HG02852 (cell line): ENCODE results near the gene DISP2.

Source experiments
- ATAC-seq: cut with Tn5 transposase; IDR thresholded peaks from one replicate; pipeline ENCODE4 v1.9.1; 2021; ENCODE audit warnings: mild to moderate bottlenecking, moderate library complexity; ENCODE audit not compliant: unreplicated experiment

Gene DISP2

DNA sequence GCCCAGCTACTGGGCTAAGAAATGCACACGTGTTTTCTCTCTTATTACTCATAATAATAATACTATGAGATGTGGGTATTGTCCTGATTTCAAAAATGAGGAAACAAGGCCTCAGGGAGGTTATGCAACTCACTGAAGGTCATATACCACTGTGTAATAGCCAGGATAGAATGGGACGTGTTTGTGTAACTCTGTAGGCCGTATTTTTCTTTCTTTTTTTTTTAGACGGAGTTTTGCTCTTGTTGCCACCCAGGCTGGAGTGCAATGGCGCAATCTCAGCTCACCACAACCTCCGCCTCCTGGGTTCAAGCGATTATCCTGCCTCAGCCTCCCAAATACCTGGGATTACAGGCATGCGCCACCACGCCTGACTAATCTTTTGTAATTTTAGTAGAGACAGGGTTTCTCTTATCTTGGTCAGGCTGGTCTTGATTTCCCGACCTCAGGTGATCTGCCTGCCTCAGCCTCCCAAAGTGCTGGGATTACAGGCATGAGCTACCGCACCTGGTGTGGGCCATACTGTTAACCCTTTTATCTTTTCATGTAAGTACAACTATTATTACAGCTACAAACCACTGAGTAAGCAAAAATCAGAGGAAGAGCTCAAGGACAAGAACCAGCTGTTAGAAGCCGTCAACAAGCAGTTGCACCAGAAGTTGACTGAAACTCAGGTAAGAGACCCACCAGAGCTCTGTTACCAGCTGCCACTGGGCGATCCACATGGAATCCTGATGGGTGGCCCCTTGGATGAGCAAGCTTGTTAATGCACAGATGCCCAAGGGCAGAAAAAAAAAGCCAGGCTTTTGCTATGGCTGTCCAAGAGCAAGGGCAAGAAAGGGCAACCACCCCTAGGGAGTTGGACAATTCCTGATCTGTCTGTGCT lies 31.2 kb downstream of the DISP2 start:
- ATAC-seq, result no peak

DNA sequence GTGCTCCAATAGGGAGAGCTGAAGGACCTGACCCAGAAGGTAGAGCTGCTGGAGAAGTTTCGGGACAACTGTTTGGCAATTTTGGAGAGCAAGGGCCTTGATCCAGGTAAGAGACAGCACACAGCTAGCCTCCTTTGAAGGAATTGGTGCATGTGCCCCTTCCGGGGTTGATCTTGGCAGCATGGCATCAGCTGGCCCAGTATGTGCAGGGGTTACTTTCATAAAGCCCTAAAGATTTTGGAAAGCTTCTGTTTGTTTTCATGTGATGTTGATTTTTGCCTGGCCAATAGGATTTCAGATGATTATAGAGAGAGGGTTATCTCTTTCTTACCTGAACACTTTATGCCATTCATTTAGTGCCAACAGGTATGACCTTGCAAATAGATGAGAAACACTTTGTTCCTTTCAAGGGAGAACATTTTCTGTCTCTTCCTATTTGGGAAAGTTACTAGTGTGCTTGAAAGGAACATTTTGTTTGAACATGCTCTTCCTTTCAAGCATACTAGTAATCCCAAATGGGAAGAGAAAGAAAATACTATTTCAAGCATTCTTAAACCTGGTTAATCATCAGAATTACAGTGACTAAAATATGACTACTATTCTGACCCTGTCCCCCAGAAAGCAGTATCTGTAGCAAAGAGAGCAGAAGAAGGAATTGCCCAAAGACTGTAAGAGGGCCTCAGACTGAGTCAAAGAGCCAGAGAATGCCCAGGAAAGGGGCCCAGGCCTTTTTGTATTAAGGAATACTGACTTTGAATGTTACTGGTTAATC lies 32.0 kb downstream of the DISP2 start:
- no peak for ATAC-seq

DNA sequence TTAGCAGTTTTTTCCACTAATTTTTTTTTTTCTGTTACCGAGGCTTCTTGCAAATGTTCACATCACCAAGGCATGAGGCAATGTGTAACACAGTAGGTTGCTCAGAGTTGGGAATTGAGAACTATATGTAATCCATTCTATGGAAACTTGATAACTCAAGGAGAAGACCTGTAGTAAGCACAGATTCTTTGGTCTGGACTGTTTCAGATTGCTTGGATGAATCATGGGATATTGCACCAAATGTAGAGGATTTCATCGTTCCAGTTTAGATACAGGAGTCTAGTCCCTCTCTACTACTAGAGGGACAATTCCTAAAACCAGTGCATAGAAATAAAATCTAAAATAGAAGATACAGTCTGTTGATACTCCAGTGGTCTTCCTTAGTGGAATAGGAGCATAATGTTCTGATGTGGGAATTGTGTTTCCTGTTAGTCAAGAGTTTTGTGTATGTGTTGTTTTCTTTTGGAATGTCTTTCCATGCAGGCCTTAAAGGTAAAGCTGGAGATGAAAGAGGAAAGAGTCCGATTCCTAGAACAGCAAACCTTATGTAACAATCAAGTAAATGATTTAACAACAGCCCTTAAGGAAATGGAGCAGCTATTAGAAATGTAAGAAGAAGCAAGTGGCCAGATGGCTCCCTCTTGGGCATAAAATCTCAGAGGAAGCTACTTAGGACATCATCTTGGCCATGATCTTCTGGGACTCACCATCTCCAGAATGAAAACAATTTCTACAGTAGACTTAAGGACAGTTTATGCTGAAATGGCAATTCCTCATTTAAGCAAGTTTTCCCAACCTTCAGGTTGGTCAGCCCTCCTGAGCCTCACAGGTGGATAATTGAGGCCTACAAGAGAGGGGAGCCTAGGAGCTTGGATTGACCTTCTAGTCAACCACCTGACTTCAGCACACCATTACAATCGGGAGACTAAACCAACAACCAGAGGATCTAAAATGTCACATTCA lies 35.2 kb downstream of the DISP2 start:
- no peak for ATAC-seq

DNA sequence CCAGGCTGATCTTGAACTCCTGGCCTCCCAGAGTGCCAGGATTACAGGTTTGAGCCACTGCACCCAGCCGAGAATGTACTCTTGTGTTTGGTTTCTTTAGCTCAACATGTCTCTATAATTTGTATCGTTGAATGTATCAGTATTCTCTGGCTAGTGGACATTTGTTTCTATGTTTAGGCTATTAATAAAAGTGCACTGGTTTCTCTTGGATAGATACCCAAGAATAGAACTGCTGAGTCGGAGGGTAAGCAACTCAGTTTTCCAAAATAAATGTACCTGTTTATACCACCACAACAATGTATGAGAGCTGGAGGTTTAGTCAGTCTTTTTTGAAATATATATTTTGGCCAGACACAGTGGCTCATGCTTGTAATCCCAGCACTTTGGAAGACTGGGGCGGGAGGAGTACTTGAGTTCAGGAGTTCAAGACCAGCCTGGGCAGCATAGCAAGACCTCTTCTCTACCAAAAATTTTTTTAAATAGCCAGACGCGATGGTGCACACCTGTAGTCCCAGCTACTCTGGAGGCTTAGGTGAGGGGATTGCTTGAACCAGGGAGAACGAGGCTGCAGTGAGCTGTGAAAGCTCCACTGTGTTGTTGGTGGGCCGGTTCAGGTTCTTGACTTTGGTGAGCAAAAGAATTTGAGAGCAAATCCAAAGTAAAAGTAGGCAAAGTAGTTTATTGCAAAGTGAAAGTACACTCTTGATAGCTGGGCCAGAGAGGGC lies 39.8 kb downstream of the DISP2 start:
- no peak for ATAC-seq

DNA sequence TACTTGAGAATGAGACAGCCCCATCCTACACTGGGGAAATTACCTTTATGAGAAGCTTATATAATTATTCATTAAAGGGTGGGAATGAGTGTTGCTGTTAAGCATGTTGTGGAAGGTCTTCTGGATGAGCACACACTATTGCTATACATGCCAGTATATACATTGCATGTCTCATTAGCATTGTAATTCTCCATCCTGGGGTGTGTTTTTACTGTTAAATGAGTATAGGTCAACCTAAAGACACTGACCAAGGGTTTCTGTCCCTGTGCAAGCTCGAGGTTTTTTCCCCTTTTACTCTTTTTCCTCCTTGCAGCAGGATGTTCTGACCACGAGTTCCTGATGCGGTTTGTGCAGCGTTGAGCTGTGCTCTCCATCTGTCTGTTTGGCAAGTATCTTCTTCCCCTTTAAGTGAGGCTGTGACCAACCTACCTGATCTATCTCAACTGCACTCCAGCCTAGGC lies 40.4 kb downstream of the DISP2 start:
- ATAC-seq, result peak; percentile 88

DNA sequence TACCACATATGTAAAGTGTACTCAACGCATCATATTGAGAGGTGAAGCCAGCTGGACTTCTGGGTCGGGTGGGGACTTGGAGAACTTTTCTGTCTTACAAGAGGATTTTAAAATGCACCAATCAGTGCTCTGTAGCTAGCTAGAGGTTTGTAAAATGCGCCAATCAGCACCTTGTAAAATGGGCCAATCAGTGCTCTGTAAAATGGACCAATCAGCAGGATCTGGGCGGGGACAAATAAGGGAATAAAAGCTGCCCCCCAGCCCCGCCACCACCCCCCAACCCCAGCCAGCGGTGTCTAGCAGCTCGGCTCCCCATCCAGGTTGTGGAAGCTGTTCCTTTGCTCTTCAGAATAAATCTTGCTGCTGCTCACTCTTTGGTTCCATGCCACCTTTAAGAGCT lies 41.4 kb downstream of the DISP2 start:
- ATAC-seq, result no peak

DNA sequence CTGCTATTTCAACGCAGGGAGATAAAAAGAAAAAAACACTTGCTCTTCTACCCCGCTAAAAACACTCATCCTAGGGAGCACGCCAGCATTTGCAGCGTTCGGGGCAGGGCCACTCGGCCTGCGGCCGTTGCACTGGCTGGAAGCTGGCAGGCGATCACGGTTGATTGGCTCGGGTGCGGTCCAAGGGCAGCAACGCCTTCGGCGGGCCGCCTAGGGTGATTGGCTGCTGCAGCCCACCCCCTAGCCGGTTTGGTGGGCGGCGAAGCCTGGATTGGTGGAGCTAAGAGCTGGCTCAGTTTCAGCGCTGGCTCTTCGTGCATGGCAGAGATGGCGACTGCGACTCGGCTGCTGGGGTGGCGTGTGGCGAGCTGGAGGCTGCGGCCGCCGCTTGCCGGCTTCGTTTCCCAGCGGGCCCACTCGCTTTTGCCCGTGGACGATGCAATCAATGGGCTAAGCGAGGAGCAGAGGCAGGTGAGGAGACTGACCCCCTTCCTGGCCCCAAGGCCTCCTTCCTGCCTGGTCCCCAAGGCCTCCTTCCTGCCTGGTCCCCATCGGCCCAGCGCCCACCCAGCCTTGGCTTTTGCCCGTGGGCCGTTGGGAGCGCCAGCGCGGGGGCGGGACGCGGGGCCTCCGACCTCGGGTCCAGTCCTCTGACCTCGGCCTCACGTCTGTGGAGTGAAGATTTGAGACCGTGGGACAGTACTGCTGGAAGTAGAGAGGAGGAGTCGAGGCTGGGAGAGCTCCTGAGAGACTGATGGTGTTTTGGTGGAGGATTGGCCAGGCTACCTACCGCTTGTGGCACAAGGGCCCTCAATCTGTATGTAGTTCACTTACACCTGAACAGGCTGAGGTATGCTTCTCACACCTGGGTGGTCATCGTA lies 47.7 kb downstream of the DISP2 start, which contains the start of gene IVD:
Gene IVD, plus strand, starts transcription at position 295 of the 881 bp plus-strand sequence. Its CDS starts 33 bp downstream, at position 328.
- peak; percentile 71 for ATAC-seq

DNA sequence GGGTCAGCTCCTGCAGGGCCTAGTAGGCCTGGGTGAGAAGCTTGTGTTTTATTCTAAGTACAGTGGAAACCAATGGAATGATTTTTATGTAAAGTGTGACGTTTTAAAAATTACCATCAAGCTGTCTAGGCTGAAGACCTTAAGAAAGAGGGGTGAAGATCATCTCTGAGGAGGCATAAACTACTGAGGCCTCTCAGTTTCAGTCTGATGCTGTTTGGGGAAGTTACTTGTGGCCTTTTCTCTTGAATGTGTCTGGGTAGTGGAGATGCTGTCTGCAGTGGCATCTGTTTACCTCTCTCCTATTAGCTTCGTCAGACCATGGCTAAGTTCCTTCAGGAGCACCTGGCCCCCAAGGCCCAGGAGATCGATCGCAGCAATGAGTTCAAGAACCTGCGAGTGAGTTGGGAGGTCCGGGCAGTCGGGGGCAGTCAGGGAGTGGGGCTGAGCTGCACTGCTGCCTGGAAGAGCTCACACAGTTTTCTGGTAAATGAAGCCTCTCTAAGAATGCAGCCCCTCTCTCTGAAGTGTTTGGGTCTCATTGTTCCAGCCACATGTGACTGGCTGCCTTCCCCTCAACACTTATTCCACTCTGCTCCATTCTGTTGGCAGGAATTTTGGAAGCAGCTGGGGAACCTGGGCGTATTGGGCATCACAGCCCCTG lies 49.4 kb downstream of the DISP2 start:
- ATAC-seq, result peak; percentile 63

DNA sequence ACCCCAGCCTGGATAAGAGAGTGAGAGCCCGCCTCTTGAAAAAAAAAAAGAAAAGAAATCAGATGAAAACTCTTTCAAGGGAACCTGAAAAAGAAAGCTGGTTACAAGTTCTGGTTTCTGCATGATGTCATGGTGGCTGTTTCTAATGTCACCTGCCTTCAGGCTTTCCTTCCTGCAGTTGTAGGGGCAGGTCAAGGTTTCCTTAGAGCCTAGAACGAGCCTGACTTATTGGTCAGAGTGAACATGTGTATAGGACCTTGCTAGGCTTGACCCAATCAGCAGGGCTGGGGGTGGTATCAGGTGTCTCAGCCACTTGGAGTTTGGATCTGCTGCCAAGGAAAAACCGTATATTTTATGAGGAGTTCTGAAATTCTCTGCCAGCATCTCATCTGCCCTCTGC lies 51.3 kb downstream of the DISP2 start:
- no peak for ATAC-seq

DNA sequence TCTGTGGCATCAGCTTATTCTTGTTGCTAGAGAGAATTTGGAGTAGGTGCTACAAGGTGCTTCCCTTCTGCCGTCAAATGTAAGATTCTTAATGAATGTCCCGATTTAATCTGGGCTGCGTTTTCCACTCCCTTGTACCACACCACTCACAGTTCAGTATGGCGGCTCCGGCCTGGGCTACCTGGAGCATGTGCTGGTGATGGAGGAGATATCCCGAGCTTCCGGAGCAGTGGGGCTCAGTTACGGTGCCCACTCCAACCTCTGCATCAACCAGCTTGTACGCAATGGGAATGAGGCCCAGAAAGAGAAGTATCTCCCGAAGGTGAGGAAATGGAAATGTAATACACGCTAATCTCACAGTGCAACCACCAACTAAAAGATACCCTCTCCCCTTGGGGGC lies 52.5 kb downstream of the DISP2 start:
- no peak for ATAC-seq

DNA sequence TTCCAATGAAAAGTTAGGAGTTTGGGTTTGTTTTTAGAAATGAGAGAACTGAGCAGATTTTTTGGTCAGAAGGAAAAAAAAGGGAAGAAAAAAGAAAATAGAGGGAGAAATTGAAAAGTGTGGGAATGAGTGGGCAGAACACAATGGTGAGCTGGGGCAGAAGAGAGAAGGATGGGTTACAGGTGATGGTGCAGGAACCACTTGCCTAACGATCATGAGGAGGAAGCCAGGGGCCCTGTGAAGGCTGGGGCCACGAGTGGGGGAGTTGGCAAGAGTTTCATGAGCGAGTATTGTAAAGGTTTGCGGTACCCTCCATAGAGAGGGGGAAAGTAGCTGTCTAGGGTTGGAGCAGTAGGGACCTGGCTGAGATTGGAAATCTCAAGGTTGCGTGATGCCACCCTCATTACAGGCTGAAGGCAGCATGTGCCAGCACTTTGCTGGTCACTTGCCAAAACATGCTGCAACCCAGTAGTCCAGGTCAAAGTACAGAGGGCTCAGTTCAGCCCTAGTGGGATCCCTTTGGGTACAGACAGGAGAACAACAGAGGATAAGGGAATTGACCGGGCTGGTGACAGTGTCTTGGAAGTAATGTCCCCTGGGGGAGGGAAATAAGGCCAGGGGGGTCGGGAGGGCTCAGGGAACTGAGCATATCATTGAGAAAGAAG lies 54.2 kb downstream of the DISP2 start:
- no peak for ATAC-seq

DNA sequence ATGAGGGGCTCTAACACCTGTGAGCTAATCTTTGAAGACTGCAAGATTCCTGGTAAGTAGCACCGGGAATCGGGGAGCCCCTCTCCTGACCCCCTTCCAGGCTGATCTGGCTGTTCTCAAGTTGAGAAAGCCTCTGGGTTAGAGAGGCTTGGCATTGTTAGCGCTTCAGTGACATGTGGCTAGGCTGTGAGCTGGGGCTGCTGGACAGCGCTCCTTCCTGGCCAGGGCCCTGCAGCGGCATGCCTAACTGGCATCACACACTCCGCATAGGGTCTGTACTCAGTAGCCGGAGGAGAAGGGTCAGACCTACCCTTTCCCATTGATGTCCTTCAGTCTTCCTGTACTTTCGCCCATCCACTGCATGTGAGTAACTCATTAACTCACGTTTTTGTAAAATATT lies 55.0 kb downstream of the DISP2 start:
- ATAC-seq, result no peak

DNA sequence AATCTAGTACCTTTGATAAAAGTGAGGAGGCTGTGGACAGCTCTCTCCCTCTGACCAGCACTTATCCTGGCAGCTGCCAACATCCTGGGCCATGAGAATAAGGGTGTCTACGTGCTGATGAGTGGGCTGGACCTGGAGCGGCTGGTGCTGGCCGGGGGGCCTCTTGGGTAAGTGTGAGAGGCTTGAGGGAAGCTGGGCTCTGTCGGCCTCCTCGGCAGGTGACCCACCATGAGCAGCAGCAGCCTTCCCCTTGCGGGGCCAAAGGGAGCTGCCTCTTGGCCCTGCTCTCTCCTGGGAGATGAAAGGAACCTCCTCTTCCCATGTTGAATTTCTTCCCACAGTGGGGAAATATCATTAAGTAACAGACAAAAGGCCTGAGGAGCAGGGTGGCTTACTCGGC lies 56.8 kb downstream of the DISP2 start:
- no peak for ATAC-seq

DNA sequence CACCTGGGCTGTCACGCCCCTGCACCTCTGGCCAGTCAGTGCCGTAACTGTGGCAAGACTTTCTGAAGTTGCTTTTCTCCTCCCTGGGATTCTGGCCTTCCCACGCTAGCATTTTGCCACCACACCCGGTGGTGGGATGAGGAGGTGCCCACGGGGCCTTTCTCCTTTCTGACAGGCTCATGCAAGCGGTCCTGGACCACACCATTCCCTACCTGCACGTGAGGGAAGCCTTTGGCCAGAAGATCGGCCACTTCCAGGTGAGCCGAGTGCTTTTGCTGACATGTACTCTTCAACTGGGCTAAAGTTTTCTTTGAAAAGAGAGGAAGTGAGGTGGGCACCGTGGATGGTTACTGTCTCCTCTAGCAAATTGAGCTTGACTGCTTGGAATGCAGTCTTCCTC lies 57.2 kb downstream of the DISP2 start:
- no peak for ATAC-seq

DNA sequence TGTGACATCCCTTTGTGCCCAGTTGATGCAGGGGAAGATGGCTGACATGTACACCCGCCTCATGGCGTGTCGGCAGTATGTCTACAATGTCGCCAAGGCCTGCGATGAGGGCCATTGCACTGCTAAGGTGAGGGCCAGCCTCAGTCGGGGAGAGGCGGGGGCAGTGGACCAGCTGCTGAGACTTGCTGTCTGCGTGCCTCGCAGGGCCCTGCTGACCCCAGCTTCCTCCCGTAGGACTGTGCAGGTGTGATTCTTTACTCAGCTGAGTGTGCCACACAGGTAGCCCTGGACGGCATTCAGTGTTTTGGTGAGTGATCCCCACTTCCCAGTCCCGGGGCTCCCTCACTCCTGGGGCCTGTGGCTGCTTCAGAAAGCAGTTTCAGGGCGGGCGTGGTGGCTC lies 58.0 kb downstream of the DISP2 start:
- ATAC-seq, result no peak

DNA sequence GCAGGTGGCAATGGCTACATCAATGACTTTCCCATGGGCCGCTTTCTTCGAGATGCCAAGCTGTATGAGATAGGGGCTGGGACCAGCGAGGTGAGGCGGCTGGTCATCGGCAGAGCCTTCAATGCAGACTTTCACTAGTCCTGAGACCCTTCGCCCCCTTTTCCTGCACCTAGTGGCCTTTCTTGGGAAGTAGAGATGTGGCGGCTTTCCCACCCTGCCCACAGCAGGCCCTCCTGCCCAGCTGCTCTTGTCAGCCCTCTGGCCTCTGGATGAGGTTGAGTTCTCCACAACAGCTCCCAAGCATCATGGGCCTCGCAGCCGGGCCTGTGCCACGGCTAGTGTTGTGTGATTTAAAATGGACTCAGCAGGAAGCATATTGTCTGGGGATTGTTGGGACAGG lies 60.1 kb downstream of the DISP2 start:
- no peak for ATAC-seq

DNA sequence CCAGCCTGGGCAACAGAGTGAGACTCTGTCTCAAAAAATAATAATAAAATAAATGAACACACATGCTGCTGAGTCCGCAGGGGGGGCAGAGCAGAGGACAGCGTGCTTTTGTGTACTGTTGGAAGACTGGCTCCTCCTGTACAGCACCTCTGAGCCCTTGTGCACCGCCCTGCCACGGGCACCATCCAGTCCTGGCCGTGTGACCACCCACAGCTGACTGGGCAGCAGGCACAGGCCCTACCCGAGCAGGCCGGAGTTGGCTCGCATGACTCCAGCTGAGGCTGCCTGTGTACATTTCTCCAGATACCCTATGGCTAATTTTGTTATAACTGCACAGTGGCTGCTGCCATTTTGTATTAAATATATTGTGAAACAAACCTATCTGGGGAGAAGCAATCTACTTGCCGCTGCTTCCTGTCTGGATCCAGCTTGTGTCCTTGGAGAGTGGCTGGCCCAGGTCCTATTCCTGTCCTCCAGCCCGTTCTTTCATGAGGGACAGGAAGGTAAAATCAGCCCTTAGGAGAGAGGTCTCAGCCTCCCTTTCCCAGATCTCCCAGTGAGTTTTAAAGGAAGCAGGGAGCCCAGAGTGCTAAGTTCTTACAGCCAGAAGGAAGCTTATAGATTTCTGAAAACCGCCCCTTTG lies 62.2 kb downstream of the DISP2 start:
- ATAC-seq, result no peak

DNA sequence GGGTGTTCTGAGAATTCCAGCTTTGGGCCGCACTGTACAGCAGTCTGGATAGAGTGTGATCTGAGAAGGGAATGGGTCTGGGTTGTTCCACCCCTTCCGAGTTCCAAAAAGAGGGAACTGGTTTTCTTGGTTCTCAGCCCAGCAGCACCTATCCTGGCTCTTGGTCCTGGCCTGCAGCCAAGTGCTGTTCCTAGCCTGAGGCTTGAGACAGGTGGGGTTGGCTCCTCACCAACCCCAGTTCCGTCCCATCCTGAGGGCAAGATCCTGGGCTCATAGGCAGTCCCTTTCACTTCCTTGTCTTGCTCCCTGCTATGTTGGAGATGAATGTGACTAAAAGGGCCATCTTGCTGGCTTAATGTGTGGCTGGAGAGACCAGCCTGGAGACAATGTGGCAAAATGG lies 62.8 kb downstream of the DISP2 start:
- ATAC-seq, result no peak
